Right atrium auricular region (tissue), 2 donors: ENCODE results near the gene EHD4. TPM values are rescaled to one million over a fixed set of nuclear protein-coding genes. Genes with fewer than 3 reads are reported as not detected.

Source experiments
- DNase-seq: peaks from one replicate; pipeline ENCODE4 v3.0.0-alpha.2; 2019; ENCODE audit warnings: low spot score
- H3K27ac ChIP-seq, 2 donors: fragments of 200-600 bp; sonication (generic); 1 replicate in 1 of 2; 2 replicates in 1 of 2; pipeline ENCODE4 v1.5.1; 2016 to 2019
- H3K27me3 ChIP-seq, 2 donors: fragments of 200-600 bp; sonication (generic); one replicate each; pipeline versions ENCODE4 v1.5.1 to v1.6.0; 2017 to 2019
- H3K36me3 ChIP-seq: fragments of 200-600 bp; sonication (generic); one replicate; pipeline ENCODE4 v1.5.1; 2016
- H3K4me1 ChIP-seq, 2 donors: fragments of 200-600 bp; sonication (generic); one replicate each; pipeline versions ENCODE4 v1.5.1 to v1.6.0; 2017 to 2019
- H3K4me3 ChIP-seq, 2 donors: fragments of 200-600 bp; sonication (generic); 1 replicate in 1 of 2; 2 replicates in 1 of 2; pipeline ENCODE4 v1.5.1; 2017 to 2019; ENCODE audit warnings: mild to moderate bottlenecking in 1 of 2, moderate library complexity in 1 of 2
- H3K9me3 ChIP-seq, 2 donors: fragments of 200-600 bp; sonication (generic); one replicate each; pipeline ENCODE4 v1.5.1; 2019
- CTCF ChIP-seq, 2 donors: fragments of 200-600 bp; sonication (generic); IDR thresholded peaks; one replicate each; pipeline ENCODE4 v1.5.1; 2019; ENCODE audit warnings: antibody characterized with exemption in 2 of 2
- total RNA-seq, 2 donors: library from RNA; depleted of rRNA; stranded (reverse); fragments of >200 nt; gene quantifications; one replicate each; pipeline ENCODE4 v1.1.0, GENCODE V29; 2016

Gene EHD4
- total RNA-seq, 2 donors from 2014 or later, result 22.2 to 26.3 TPM

- Histone ChIP-seq H3K4me3 (no peak overlapping the region), H3K9me3 (no peaks in the 10 kb centered on the region), H3K27ac (no peak overlapping the region), H3K36me3 (no peaks in the 10 kb centered on the region), H3K27me3 (no peaks in the 10 kb centered on the region), H3K4me1 (peaks cover 0 to 89% of the 10 kb centered on the region in 2 donors)
- TF ChIP-seq CTCF (IDR thresholded peaks at IDR 0.05), result no peak
- no peak for DNase-seq
These were observed 40.3 kb downstream of the EHD4 start for GRCh38 chr15:41932101-41932500.

DNA sequence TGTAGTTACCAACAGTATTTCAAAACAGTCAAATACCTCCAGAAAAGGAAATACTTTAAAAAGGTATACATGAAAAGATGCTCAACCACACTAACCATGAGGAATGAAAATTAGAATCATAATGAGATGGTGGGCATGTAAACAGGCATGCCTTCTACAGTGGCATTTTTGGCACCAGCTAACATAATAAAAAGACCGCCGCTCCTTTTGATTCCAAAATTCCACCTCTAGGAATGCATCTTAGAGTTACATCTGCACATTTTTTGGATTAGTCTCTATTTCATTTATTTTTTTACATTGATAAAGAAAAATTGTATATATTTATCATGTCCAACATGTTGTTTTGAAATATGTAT, 41.5 kb downstream of the EHD4 start:
- no peaks in the 10 kb centered on the region for H3K27me3 ChIP-seq
- H3K4me3 ChIP-seq, result no peak overlapping the region
- peaks cover 0 to 96% of the 10 kb centered on the region in 2 donors for H3K4me1 ChIP-seq
- H3K9me3 ChIP-seq, result no peaks in the 10 kb centered on the region
- no peaks in the 10 kb centered on the region for H3K36me3 ChIP-seq
- peak overlapping the region; percentile 49 to 72 for H3K27ac ChIP-seq
- TF ChIP-seq CTCF (IDR thresholded peaks at IDR 0.05), result no peak
- no peak for DNase-seq

DNA sequence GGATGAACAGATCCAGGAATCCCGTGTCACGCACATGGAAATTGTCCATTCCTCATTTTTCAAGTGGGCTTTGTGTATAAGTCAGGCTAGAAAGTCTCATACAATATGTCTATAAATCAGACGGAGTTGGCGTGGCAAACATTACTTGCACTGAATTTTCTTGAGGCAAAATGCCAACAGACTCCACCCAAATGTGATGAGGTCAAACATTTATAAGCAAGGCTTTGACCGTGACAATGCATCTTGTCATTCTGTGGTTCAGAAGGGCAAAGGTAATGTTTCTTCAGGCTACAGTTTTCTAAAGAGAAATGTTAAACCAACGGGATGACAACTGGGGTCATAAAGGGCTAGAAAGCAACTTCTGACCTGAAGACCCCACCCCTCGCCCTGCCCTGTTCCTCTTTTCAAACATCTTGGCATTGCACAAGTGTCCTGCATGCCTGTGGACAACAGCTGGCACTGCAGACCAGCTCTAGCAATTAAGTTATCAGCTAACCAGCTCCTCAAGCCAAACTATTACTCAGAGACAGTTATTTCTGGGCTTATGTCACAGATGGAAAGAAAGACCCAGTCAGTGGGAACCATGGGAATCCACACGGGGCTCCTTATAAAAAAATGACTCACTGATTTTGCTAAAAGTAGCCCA, 42.0 kb downstream of the EHD4 start:
- no peaks in the 10 kb centered on the region for H3K9me3 ChIP-seq
- H3K36me3 ChIP-seq, result no peaks in the 10 kb centered on the region
- no peaks in the 10 kb centered on the region for H3K27me3 ChIP-seq
- peak; percentile 76 for DNase-seq
- H3K4me1 ChIP-seq, result peaks cover 0 to 96% of the 10 kb centered on the region in 2 donors
- H3K4me3 ChIP-seq, result no peak overlapping the region
- peak in 1 of 2 donors; percentile 68 for TF ChIP-seq CTCF (IDR thresholded peaks at IDR 0.05)
- H3K27ac ChIP-seq, result peak overlapping the region; percentile 72 to 77

DNA sequence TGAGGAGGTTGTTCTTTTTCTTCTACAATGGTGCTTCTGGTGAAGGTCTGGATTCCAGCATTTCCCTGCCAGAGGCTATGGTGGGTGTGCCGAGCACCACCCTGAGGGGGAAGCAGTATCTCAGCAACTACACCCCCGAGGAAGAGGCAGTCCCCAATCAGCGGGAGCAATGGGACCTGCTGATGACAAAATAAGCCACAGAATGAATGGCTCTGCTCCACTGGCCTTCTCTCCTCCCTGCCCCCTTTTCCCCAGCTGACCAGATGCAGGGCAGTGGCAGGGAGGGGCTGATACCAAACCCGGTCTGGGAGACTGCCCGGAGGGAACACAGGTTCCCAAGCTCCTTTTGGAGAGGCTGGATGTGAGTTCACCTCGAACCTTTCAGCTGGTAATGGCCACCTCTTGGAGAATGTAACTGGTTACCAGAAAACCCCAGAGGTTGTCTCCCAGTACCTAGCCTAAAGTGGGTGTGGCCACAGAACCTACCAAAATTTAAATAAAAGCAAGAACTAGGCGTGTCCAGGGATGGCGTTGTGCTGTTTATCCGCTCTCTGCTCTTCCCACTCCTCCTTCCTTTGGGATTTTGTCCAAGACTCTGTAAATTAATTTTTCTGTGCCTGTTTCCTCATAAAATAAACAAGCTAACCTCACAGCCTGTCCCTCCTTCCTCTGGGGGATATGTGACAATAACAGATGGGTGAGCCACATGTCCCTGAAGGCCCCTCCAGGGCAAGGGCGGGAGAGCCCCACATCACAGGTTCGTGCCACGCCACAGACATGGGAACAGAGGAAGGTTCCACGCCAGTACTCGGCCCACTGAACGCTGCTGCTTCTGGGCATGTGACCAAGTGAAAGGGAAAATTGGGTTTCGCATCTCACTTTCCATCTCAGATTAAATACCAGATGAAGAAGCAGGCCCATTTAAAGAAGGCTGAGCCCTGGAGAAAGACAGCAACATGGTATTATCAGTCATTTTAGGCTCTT, 43.4 kb downstream of the EHD4 start:
- Histone ChIP-seq H3K9me3 (no peaks in the 10 kb centered on the region), H3K36me3 (no peaks in the 10 kb centered on the region), H3K4me1 (peaks cover 0 to 89% of the 10 kb centered on the region in 2 donors), H3K4me3 (no peak overlapping the region), H3K27me3 (no peaks in the 10 kb centered on the region), H3K27ac (peak overlapping the region; percentile 72 to 77)
- DNase-seq, result no peak
- TF ChIP-seq CTCF (IDR thresholded peaks at IDR 0.05), result no peak

DNA sequence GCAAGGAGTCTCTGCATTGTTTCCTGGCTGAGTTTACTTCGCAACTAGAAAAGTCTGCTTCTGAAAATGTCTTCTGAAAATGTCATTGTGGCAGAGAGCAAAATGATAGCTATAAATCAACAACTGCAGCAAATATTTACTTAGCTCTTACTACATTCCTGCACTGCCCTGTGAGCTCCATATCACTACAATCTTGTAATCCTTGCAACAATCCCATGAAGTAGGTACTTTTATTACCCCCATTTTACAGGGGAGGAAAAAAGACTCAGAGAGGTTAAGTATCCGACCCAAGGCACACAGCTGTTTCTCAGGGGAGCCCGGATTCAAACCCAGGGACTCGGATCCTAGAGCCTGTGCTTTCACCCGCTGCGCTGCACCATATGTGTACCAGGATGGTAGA, 44.3 kb downstream of the EHD4 start:
- DNase-seq, result no peak
- TF ChIP-seq CTCF (IDR thresholded peaks at IDR 0.05), result no peak
- peaks cover 0 to 81% of the 10 kb centered on the region in 2 donors for H3K4me1 ChIP-seq
- H3K36me3 ChIP-seq, result no peaks in the 10 kb centered on the region
- H3K27ac ChIP-seq, result peak overlapping the region; percentile 72 to 77
- H3K27me3 ChIP-seq, result no peaks in the 10 kb centered on the region
- H3K9me3 ChIP-seq, result no peaks in the 10 kb centered on the region
- no peak overlapping the region for H3K4me3 ChIP-seq
